ENCODE data around the gene OR2A25. TPM values are rescaled to one million over a fixed set of nuclear protein-coding genes. Genes with fewer than 3 reads are reported as not detected.

Gene OR2A25
- total RNA-seq: not detected in 2 replicates

GRCh38 chr7:144069511-144069910 is at the start of gene OR2A25:
OR2A25 (plus strand) TSS chr7:144069811; CDS start chr7:144074220, 4,409 bp downstream.

GRCh38 chr7:144048648-144049047 is 21.0 kb upstream of the OR2A25 start, which contains the start of gene OR2A5:
OR2A5 (plus strand) TSS chr7:144048948; CDS start chr7:144050402, 1,454 bp downstream.

GRCh38 chr7:144085978-144086377 is 16.4 kb downstream of the OR2A25 start, which contains the start of gene OR2A12:
OR2A12 (plus strand) TSS chr7:144086278; CDS start chr7:144095108, 8,830 bp downstream.

GRCh38 chr7:144109283-144109682 is 39.7 kb downstream of the OR2A25 start, which contains the start of gene OR2A2:
OR2A2 (plus strand) TSS chr7:144109583; CDS start chr7:144109583, 0 bp downstream.

GRCh38 chr7:144122876-144123275 is 53.3 kb downstream of the OR2A25 start, which contains the start of gene OR2A14:
OR2A14 (plus strand) TSS chr7:144123176; CDS start chr7:144129113, 5,937 bp downstream.

Other genes starting within 250 kb of the OR2A25 start
- gene TCAF1, start 167.6 kb upstream of the OR2A25 start, total RNA-seq: 47.3 and 68.1 TPM in 2 replicates
- not detected in 2 replicates for gene OR2F2, start 134.6 kb upstream of the OR2A25 start, total RNA-seq
- not detected in 2 replicates for gene OR2F1, start 115.0 kb upstream of the OR2A25 start, total RNA-seq
- not detected in 2 replicates for gene OR6B1, start 69.5 kb upstream of the OR2A25 start, total RNA-seq
- gene OR2A5, start 20.9 kb upstream of the OR2A25 start, total RNA-seq: not detected in 2 replicates
- gene OR2A12, start 16.5 kb downstream of the OR2A25 start, total RNA-seq: not detected in 2 replicates
- not detected in 2 replicates for gene OR2A2, start 39.8 kb downstream of the OR2A25 start, total RNA-seq
- gene OR2A14, start 53.4 kb downstream of the OR2A25 start, total RNA-seq: not detected in 2 replicates
- 0.71 TPM in 1 of 2 replicates, not detected in the other for gene CTAGE4, start 113.7 kb downstream of the OR2A25 start, total RNA-seq
- under 0.01 and 2.5 TPM in 2 replicates for gene ARHGEF35, start 126.0 kb downstream of the OR2A25 start, total RNA-seq
- gene OR2A42, start 169.8 kb downstream of the OR2A25 start, total RNA-seq: not detected in 2 replicates
- 0.89 TPM in 1 of 2 replicates, not detected in the other for gene OR2A7, start 195.0 kb downstream of the OR2A25 start, total RNA-seq
- gene CTAGE8, start 199.5 kb downstream of the OR2A25 start, total RNA-seq: 0.18 and 0.29 TPM in 2 replicates
- gene OR2A1, start 242.6 kb downstream of the OR2A25 start, total RNA-seq: not detected in 2 replicates

Measured in myometrial cell (primary cell).